ENCODE results near the gene BCAM. TPM values are rescaled to one million over a fixed set of nuclear protein-coding genes. Genes with fewer than 3 reads are reported as not detected.
A peak's percentile ranks its signal among the peaks of the same experiment; 100 is the strongest.

The BCAM gene
- total RNA-seq, 1 experiment from 2014 or later = 30.0 TPM

GRCh38 chr19:44865196-44865767 is 56.4 kb downstream of the BCAM start:
- Mint-ChIP-seq H3K27me3 (ENCODE audit: unreplicated experiment) (no peaks in the 10 kb centered on the region), H3K4me3 (ENCODE audit: low read depth, unreplicated experiment) (no peak overlapping the region), H3K36me3 (ENCODE audit: insufficient read depth, unreplicated experiment) (peaks cover 57% of the 10 kb centered on the region), H3K4me1 (ENCODE audit: low read depth, unreplicated experiment) (no peaks in the 10 kb centered on the region), H3K27ac (ENCODE audit: unreplicated experiment) (no peak overlapping the region), H3K9me3 (ENCODE audit: low read depth, unreplicated experiment) (no peaks in the 10 kb centered on the region)
- intact Hi-C loops (cut with micrococcal nuclease; ENCODE audit: unreplicated experiment) = no loop called here
- CTCF ChIA-PET = no interaction called here
- no TSS peak for BruUV-seq (replicated peaks)
- no peak for DNase-seq
- TF ChIP-seq CTCF (IDR thresholded peaks at IDR 0.05; ENCODE audit: unreplicated experiment) = no peak

- no peak overlapping the region for H3K4me3 Mint-ChIP-seq (ENCODE audit: low read depth, unreplicated experiment)
- no peaks in the 10 kb centered on the region for H3K27me3 Mint-ChIP-seq (ENCODE audit: unreplicated experiment)
- CTCF ChIA-PET = interaction anchor here (0.7 kb wide), 1 partner anchor 555 kb away, joined by 4 read pairs; no protein-coding TSS in a partner anchor
- no peaks in the 10 kb centered on the region for H3K4me1 Mint-ChIP-seq (ENCODE audit: low read depth, unreplicated experiment)
- no peak overlapping the region for H3K27ac Mint-ChIP-seq (ENCODE audit: unreplicated experiment)
- intact Hi-C loops (cut with micrococcal nuclease; ENCODE audit: unreplicated experiment) = no loop called here
- BruUV-seq (replicated peaks) = no TSS peak
- no peaks in the 10 kb centered on the region for H3K9me3 Mint-ChIP-seq (ENCODE audit: low read depth, unreplicated experiment)
- H3K36me3 Mint-ChIP-seq (ENCODE audit: insufficient read depth, unreplicated experiment) = peaks cover 51% of the 10 kb centered on the region
- DNase-seq = no peak
- TF ChIP-seq CTCF (IDR thresholded peaks at IDR 0.05; ENCODE audit: unreplicated experiment) = no peak
These were observed 57.8 kb downstream of the BCAM start for GRCh38 chr19:44866664-44867063.

GRCh38 chr19:44867578-44867977 is 58.7 kb downstream of the BCAM start:
- CTCF ChIA-PET = interaction anchor here (0.7 kb wide), 1 partner anchor 556 kb away, joined by 4 read pairs; no protein-coding TSS in a partner anchor
- H3K27ac Mint-ChIP-seq (ENCODE audit: unreplicated experiment) = no peak overlapping the region

GRCh38 chr19:44869733-44870470 is 61.0 kb downstream of the BCAM start:
- H3K4me1 Mint-ChIP-seq (ENCODE audit: low read depth, unreplicated experiment) = no peaks in the 10 kb centered on the region
- peaks cover 69% of the 10 kb centered on the region for H3K36me3 Mint-ChIP-seq (ENCODE audit: insufficient read depth, unreplicated experiment)
- CTCF ChIA-PET = interaction anchor here (0.7 kb wide), 1 partner anchor 329 kb away, joined by 3 read pairs; no protein-coding TSS in a partner anchor
- intact Hi-C loops (cut with micrococcal nuclease; ENCODE audit: unreplicated experiment) = no loop called here
- H3K27me3 Mint-ChIP-seq (ENCODE audit: unreplicated experiment) = no peaks in the 10 kb centered on the region
- no peaks in the 10 kb centered on the region for H3K9me3 Mint-ChIP-seq (ENCODE audit: low read depth, unreplicated experiment)
- DNase-seq = no peak
- no TSS peak for BruUV-seq (replicated peaks)
- TF ChIP-seq CTCF (IDR thresholded peaks at IDR 0.05; ENCODE audit: unreplicated experiment) = no peak
- H3K4me3 Mint-ChIP-seq (ENCODE audit: low read depth, unreplicated experiment) = no peak overlapping the region
- peak overlapping the region; percentile 11 for H3K27ac Mint-ChIP-seq (ENCODE audit: unreplicated experiment)

More at GRCh38 chr19:44867578-44867977, 58.7 kb downstream of the BCAM start:
- H3K4me1 Mint-ChIP-seq (ENCODE audit: low read depth, unreplicated experiment) = no peaks in the 10 kb centered on the region
- no peaks in the 10 kb centered on the region for H3K27me3 Mint-ChIP-seq (ENCODE audit: unreplicated experiment)
- TF ChIP-seq CTCF (IDR thresholded peaks at IDR 0.05; ENCODE audit: unreplicated experiment) = no peak
- peaks cover 49% of the 10 kb centered on the region for H3K36me3 Mint-ChIP-seq (ENCODE audit: insufficient read depth, unreplicated experiment)
- H3K9me3 Mint-ChIP-seq (ENCODE audit: low read depth, unreplicated experiment) = no peaks in the 10 kb centered on the region
- H3K4me3 Mint-ChIP-seq (ENCODE audit: low read depth, unreplicated experiment) = no peak overlapping the region
- no TSS peak for BruUV-seq (replicated peaks)
- DNase-seq = no peak
- intact Hi-C loops (cut with micrococcal nuclease; ENCODE audit: unreplicated experiment) = no loop called here

Other genes with a start within 250 kb of the BCAM start
- gene IGSF23, start 195.5 kb upstream of the BCAM start, total RNA-seq (2022) = not detected in 2 replicates
- gene PVR, start 165.2 kb upstream of the BCAM start, total RNA-seq (2022) = 176 and 215 TPM in 2 replicates
- gene CEACAM19, start 137.6 kb upstream of the BCAM start, total RNA-seq (2022) = 66.2 and 67.8 TPM in 2 replicates
- 0.38 TPM in 1 of 2 replicates, not detected in the other for gene CEACAM16, start 110.0 kb upstream of the BCAM start, total RNA-seq (2022)
- 37.7 and 41.5 TPM in 2 replicates for gene BCL3, start 60.4 kb upstream of the BCAM start, total RNA-seq (2022)
- 54.3 and 63.1 TPM in 2 replicates for gene CBLC, start 31.2 kb upstream of the BCAM start, total RNA-seq (2022)
- gene NECTIN2, start 37.2 kb downstream of the BCAM start, total RNA-seq (2022) = 137 and 174 TPM in 2 replicates
- gene TOMM40, start 82.2 kb downstream of the BCAM start, total RNA-seq (2022) = 152 and 162 TPM in 2 replicates
- gene APOE, start 96.7 kb downstream of the BCAM start, total RNA-seq (2022) = 1.1 and 4.1 TPM in 2 replicates
- 4.7 and 5.0 TPM in 2 replicates for gene APOC1, start 105.5 kb downstream of the BCAM start, total RNA-seq (2022)
- gene APOC4, start 133.1 kb downstream of the BCAM start, total RNA-seq (2022) = not detected in 2 replicates
- gene APOC2, start 136.9 kb downstream of the BCAM start, total RNA-seq (2022) = not detected in 2 replicates
- gene CLPTM1, start 146.3 kb downstream of the BCAM start, total RNA-seq (2022) = 172 and 183 TPM in 2 replicates
- 37.9 and 44.5 TPM in 2 replicates for gene RELB, start 192.4 kb downstream of the BCAM start, total RNA-seq (2022)
- gene CLASRP, start 229.9 kb downstream of the BCAM start, total RNA-seq (2022) = 115 and 126 TPM in 2 replicates